ENCODE results near the gene STUB1. TPM values are rescaled to one million over a fixed set of nuclear protein-coding genes. Genes with fewer than 3 reads are reported as not detected.

Gene STUB1
- total and polyA plus RNA-seq, 8 donors: 40.1 to 130 (median 56.2) TPM

GRCh38 chr16:718922-719321, 38.7 kb downstream of the STUB1 start:
- Histone ChIP-seq H3K36me3 (no peaks in the 10 kb centered on the region), H3K9me3 (no peaks in the 10 kb centered on the region), H3K27me3 (no peaks in the 10 kb centered on the region), H3K4me1 (peaks cover 6 to 28% (median 21%) of the 10 kb centered on the region in 3 donors), H3K4me3 (no peak overlapping the region), H3K27ac (no peak overlapping the region)
- DNase-seq (no peak), ATAC-seq (no peak), FAIRE-seq (no peak)
- intact Hi-C loops (cut with DNase I): loop anchor here in 1 of 3 donors (10.0 kb wide), 1 partner anchor 336 kb away; no protein-coding TSS in a partner anchor
- TF ChIP-seq, protein P1, sequence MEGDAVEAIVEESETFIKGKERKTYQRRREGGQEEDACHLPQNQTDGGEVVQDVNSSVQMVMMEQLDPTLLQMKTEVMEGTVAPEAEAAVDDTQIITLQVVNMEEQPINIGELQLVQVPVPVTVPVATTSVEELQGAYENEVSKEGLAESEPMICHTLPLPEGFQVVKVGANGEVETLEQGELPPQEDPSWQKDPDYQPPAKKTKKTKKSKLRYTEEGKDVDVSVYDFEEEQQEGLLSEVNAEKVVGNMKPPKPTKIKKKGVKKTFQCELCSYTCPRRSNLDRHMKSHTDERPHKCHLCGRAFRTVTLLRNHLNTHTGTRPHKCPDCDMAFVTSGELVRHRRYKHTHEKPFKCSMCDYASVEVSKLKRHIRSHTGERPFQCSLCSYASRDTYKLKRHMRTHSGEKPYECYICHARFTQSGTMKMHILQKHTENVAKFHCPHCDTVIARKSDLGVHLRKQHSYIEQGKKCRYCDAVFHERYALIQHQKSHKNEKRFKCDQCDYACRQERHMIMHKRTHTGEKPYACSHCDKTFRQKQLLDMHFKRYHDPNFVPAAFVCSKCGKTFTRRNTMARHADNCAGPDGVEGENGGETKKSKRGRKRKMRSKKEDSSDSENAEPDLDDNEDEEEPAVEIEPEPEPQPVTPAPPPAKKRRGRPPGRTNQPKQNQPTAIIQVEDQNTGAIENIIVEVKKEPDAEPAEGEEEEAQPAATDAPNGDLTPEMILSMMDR (IDR thresholded peaks at IDR 0.05): no peak
- WGBS, 2 donors: 71 to 86% methylated on average over 6 of the region's 6 CpGs

DNA sequence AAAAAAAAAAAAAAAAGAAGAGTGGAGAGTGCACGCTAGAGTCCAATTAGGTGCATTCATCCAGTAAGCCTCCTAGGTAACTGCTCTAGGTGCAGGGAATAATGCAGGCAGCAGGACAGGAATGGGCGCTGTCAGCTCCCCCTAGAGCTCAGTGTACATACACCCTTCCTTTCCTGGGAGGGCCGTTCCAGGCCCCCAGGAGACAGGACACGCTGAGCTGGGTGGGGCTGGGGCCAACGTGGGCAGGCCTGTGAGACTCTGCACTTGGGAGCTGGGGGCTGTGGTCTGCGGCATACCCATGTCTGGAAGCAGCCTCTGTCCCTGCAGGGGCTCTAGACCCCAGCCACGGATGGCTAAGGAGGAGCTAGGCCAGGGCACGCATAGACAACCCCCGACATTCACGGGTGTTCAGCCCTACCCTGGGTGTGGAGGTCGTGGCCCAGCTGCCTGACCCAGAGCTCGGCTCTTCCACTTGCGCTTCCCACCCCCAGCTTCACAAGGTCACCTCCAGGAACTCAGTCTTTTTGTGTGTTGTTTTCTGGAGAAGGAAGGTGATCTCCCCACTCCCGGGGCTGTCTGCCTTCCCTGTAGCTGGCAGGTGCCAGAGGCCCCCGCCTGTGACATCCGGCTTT, 39.7 kb downstream of the STUB1 start:
- FAIRE-seq: no peak
- H3K4me1 ChIP-seq: peaks cover 6 to 25% (median 21%) of the 10 kb centered on the region in 3 donors
- intact Hi-C loops (cut with DNase I): loop anchor here in 1 of 3 donors (10.0 kb wide), 1 partner anchor 335 kb away; no protein-coding TSS in a partner anchor
- peak overlapping the region; percentile 74 to 89 (median 76) for H3K4me3 ChIP-seq
- no peak for ATAC-seq
- peak in 1 of 6 donors; percentile 34 for DNase-seq
- H3K27me3 ChIP-seq: no peaks in the 10 kb centered on the region
- no peaks in the 10 kb centered on the region for H3K9me3 ChIP-seq
- H3K36me3 ChIP-seq: no peaks in the 10 kb centered on the region
- TF ChIP-seq, protein P1 (IDR thresholded peaks at IDR 0.05): no peak
- peak overlapping the region; percentile 81 to 84 (median 83) for H3K27ac ChIP-seq
- WGBS, 2 donors: 9 to 10% methylated on average over 16 of the region's 16 CpGs

- H3K4me1 ChIP-seq: peaks cover 6 to 25% (median 21%) of the 10 kb centered on the region in 3 donors
- 1% methylated on average over 38 of the region's 38 CpGs for WGBS, 2 donors
- DNase-seq: peak in 2 of 6 donors; percentile 43 to 58
- peak overlapping the region; percentile 74 to 89 (median 76) for H3K4me3 ChIP-seq
- H3K27me3 ChIP-seq: no peaks in the 10 kb centered on the region
- intact Hi-C loops (cut with DNase I): no loop called here
- no peaks in the 10 kb centered on the region for H3K36me3 ChIP-seq
- H3K9me3 ChIP-seq: no peaks in the 10 kb centered on the region
- FAIRE-seq: no peak
- peak; percentile 3 to 41 (median 25) for ATAC-seq
- TF ChIP-seq, protein P1 (IDR thresholded peaks at IDR 0.05): no peak
- H3K27ac ChIP-seq: peak overlapping the region; percentile 81 to 84 (median 83)
Measured at GRCh38 chr16:720447-720989, 40.3 kb downstream of the STUB1 start.

DNA sequence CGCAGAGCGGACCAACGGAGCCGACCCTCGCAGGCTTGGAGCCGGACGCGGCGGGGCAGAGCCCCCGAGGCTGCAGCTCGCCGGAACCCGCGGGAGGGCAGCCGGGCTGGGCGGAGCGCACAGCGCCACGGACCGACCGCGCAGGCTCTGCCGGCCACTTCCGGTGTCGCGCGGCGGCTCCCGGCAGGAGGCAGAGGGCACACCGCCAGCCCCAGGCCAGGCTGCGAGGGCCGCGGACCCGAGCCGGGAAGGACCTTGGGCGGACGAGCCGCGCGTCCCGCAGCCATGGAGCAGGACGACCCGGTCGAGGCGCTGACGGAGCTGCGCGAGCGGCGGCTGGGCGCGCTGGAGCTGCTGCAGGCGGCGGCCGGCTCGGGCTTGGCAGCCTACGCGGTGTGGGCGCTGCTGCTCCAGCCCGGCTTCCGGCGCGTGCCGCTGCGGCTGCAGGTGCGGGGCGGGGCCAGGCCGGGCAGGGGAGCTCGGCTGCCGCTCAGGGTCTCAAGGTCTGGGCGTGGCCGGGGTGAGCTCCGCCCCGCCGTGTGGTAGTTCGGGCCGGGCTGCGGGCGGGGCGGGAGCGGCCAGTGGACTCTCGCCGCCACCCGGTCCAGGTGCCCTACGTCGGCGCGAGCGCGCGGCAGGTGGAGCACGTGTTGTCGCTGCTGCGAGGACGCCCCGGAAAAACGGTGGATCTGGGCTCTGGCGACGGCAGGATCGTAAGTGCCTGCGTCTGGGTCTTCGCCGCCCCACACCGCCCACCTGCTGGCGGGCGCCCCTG, 41.0 kb downstream of the STUB1 start, which contains the start of gene ANTKMT:
Gene ANTKMT (plus strand): TSS at position 157 of the 775 bp plus-strand sequence. CDS start 129 bp downstream, at position 286.
- peak; percentile 86 to 88 (median 86) for ATAC-seq
- H3K4me1 ChIP-seq: peaks cover 6 to 21% (median 16%) of the 10 kb centered on the region in 3 donors
- H3K4me3 ChIP-seq: peak within 1 kb of the TSS; percentile 74 to 89 (median 76)
- peak; percentile 82 to 94 (median 90) for DNase-seq
- intact Hi-C loops (cut with DNase I): no loop called here
- no peaks in the 10 kb centered on the region for H3K27me3 ChIP-seq
- no peaks in the 10 kb centered on the region for H3K36me3 ChIP-seq
- no peaks in the 10 kb centered on the region for H3K9me3 ChIP-seq
- TF ChIP-seq, protein P1 (IDR thresholded peaks at IDR 0.05): peak in 1 of 4 donors; percentile 7
- WGBS, 2 donors: 9 to 10% methylated on average over 54 to 106 of the region's 106 CpGs
- peak within 1 kb of the TSS; percentile 81 to 84 (median 83) for H3K27ac ChIP-seq
- no peak for FAIRE-seq
